Measurements from ENCODE around the gene ZNF629.

The ZNF629 gene

GRCh38 chr16:30764816-30765465 lies 22.1 kb downstream of the ZNF629 start:
- no peaks in the 10 kb centered on the region for H3K9me2 ChIP-seq (replicated peaks; ENCODE audit: insufficient read depth, low read length)
- peaks cover 17% of the 10 kb centered on the region for H3K4me1 ChIP-seq (ENCODE audit: low read length)
- peaks cover 9% of the 10 kb centered on the region; the same call in 1 of the 2 replicates for H3K36me3 ChIP-seq (replicated peaks; ENCODE audit: insufficient read depth, low read length)
- no peak for DNase-seq
- H3F3A ChIP-seq (ENCODE audit: insufficient read depth, low read length): no peaks in the 10 kb centered on the region
- H2AFZ ChIP-seq (ENCODE audit: low read length): no peak overlapping the region
- H4K20me1 ChIP-seq (ENCODE audit: insufficient read depth, low read length): no peaks in the 10 kb centered on the region
- peaks cover 25% of the 10 kb centered on the region for H3K79me2 ChIP-seq (ENCODE audit: low read length)
- no peak for TF ChIP-seq EZH2 (optimal IDR thresholded peaks at IDR 0.05; ENCODE audit: low read depth, low read length)
- H3K4me3 ChIP-seq (ENCODE audit: low read length): no peak overlapping the region
- H3K27me3 ChIP-seq (replicated peaks; ENCODE audit: insufficient read depth, low read length): no peaks in the 10 kb centered on the region
- H3K9me3 ChIP-seq (replicated peaks; ENCODE audit: insufficient read depth, low read length): no peaks in the 10 kb centered on the region
- no peak overlapping the region for H3K4me2 ChIP-seq (ENCODE audit: low read depth, low read length)
- no peak overlapping the region for H3K27ac ChIP-seq (ENCODE audit: low read length)
- no peak overlapping the region for H3K9ac ChIP-seq (ENCODE audit: low read length)

DNA sequence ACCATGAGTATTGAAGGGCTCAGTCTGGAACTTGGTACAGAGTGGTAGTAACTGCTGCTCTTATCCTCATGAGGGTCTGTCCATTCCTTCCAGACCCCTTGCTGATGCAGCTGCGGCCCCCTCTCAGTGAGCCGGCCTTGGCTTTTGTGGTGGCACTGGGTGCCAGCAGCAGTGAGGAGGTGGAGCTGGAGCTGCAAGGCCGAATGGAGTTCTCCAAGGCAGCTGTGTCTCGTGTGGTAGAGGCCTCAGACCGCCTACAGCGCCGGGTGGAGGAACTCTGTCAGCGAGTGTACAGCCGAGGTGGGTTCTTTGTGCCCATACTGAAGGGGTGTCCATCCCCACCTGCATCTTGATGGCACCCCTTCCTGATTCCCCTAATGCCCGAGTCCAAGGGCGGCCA lies 22.9 kb downstream of the ZNF629 start:
- Histone ChIP-seq H3K4me3 (ENCODE audit: low read length) (no peak overlapping the region), H3K4me2 (ENCODE audit: low read depth, low read length) (no peak overlapping the region), H2AFZ (ENCODE audit: low read length) (no peak overlapping the region), H3K27ac (ENCODE audit: low read length) (no peak overlapping the region), H3K9me3 (replicated peaks; ENCODE audit: insufficient read depth, low read length) (no peaks in the 10 kb centered on the region), H3F3A (ENCODE audit: insufficient read depth, low read length) (no peaks in the 10 kb centered on the region), H3K36me3 (replicated peaks; ENCODE audit: insufficient read depth, low read length) (peaks cover 9% of the 10 kb centered on the region; the same call in 1 of the 2 replicates), H4K20me1 (ENCODE audit: insufficient read depth, low read length) (no peaks in the 10 kb centered on the region), H3K27me3 (replicated peaks; ENCODE audit: insufficient read depth, low read length) (no peaks in the 10 kb centered on the region), H3K9ac (ENCODE audit: low read length) (no peak overlapping the region), H3K9me2 (replicated peaks; ENCODE audit: insufficient read depth, low read length) (no peaks in the 10 kb centered on the region), H3K79me2 (ENCODE audit: low read length) (peaks cover 25% of the 10 kb centered on the region), H3K4me1 (ENCODE audit: low read length) (peaks cover 17% of the 10 kb centered on the region)
- DNase-seq: no peak
- no peak for TF ChIP-seq EZH2phosphoT487 (IDR thresholded peaks at IDR 0.05; ENCODE audit: low read length)
- TF ChIP-seq EZH2 (optimal IDR thresholded peaks at IDR 0.05; ENCODE audit: low read depth, low read length): no peak
- TF ChIP-seq, protein P1, sequence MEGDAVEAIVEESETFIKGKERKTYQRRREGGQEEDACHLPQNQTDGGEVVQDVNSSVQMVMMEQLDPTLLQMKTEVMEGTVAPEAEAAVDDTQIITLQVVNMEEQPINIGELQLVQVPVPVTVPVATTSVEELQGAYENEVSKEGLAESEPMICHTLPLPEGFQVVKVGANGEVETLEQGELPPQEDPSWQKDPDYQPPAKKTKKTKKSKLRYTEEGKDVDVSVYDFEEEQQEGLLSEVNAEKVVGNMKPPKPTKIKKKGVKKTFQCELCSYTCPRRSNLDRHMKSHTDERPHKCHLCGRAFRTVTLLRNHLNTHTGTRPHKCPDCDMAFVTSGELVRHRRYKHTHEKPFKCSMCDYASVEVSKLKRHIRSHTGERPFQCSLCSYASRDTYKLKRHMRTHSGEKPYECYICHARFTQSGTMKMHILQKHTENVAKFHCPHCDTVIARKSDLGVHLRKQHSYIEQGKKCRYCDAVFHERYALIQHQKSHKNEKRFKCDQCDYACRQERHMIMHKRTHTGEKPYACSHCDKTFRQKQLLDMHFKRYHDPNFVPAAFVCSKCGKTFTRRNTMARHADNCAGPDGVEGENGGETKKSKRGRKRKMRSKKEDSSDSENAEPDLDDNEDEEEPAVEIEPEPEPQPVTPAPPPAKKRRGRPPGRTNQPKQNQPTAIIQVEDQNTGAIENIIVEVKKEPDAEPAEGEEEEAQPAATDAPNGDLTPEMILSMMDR (IDR thresholded peaks at IDR 0.05; ENCODE audit: low read length): no peak

DNA sequence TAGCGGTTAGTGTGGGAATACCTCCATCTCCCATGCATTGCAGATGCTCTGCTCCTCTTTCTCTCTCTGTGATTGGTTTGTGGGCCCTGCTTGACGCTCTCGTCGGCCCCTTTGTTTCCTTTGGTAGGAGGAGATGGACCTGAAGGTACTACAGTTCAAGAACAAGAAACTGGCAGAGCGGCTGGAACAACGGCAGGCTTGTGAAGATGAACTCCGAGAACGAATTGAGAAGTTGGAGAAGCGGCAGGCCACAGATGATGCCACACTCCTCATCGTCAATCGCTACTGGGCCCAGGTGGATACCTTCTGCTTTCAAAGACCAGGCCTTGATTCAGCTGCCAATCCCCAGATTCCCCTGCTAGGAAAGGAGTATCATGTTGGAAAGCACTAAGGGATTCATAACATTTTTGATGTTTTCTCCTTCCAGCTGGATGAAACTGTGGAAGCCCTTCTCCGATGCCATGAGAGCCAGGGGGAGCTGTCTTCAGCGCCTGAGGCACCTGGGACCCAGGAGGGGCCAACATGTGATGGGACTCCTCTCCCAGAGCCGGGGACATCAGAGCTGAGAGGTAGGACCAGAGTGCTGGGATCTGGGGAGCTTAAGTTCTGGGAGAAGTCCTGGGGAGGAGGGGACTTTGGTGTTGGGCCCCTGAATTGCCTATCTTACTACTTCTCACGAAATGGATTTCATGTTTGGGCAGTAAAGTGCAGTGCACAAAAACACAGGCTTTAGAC lies 23.8 kb downstream of the ZNF629 start:
- Histone ChIP-seq H3K79me2 (ENCODE audit: low read length) (peaks cover 25% of the 10 kb centered on the region), H3F3A (ENCODE audit: insufficient read depth, low read length) (no peaks in the 10 kb centered on the region), H4K20me1 (ENCODE audit: insufficient read depth, low read length) (no peaks in the 10 kb centered on the region), H3K36me3 (replicated peaks; ENCODE audit: insufficient read depth, low read length) (peaks cover 9% of the 10 kb centered on the region; the same call in 1 of the 2 replicates), H3K4me2 (ENCODE audit: low read depth, low read length) (peak overlapping the region; percentile 90), H3K9me2 (replicated peaks; ENCODE audit: insufficient read depth, low read length) (no peaks in the 10 kb centered on the region), H3K4me3 (ENCODE audit: low read length) (peak overlapping the region; percentile 83), H2AFZ (ENCODE audit: low read length) (0 out of 2 replicates have a peak overlapping the region, but pooled peaks have one; percentile 47), H3K27ac (ENCODE audit: low read length) (no peak overlapping the region), H3K9ac (ENCODE audit: low read length) (peak overlapping the region; percentile 80), H3K9me3 (replicated peaks; ENCODE audit: insufficient read depth, low read length) (no peaks in the 10 kb centered on the region), H3K4me1 (ENCODE audit: low read length) (peaks cover 17% of the 10 kb centered on the region), H3K27me3 (replicated peaks; ENCODE audit: insufficient read depth, low read length) (no peaks in the 10 kb centered on the region)
- DNase-seq: no peak
- no peak for TF ChIP-seq EZH2 (optimal IDR thresholded peaks at IDR 0.05; ENCODE audit: low read depth, low read length)
- TF ChIP-seq EZH2phosphoT487 (IDR thresholded peaks at IDR 0.05; ENCODE audit: low read length): no peak
- TF ChIP-seq, protein P1 (IDR thresholded peaks at IDR 0.05; ENCODE audit: low read length): no peak
